Neural cell (in vitro differentiated cells): ENCODE measurements around the gene TMEM63B. TPM values are rescaled to one million over a fixed set of nuclear protein-coding genes. Genes with fewer than 3 reads are reported as not detected.

Experiments used
- H2AFZ ChIP-seq: fragments of 200-600, 300-800 bp; sonication (generic), shearing (Covaris generic); 2 replicates; pipeline ENCODE4 v1.6.0; 2014; ENCODE audit warnings: low read depth, mild to moderate bottlenecking, antibody characterized with exemption, low read length, moderate library complexity
- H3F3A ChIP-seq: fragments of 200-600 bp; shearing (Covaris generic); 2 replicates; pipeline ENCODE4 v1.6.1; 2016; ENCODE audit warnings: mild to moderate bottlenecking, moderate library complexity, mixed read lengths, antibody characterized with exemption, low read length; ENCODE audit not compliant: insufficient read depth, poor library complexity, severe bottlenecking
- H3K27ac ChIP-seq: fragments of 200-600, 300-800 bp; sonication (generic), shearing (Covaris generic); 2 replicates; pipeline ENCODE4 v1.5.1; 2014; ENCODE audit warnings: mild to moderate bottlenecking, low read length, moderate library complexity
- H3K27me3 ChIP-seq: fragments of 300-800, 200-600 bp; sonication (generic), shearing (Covaris generic); 2 replicates; pipeline ENCODE4 v1.6.0; 2014; ENCODE audit warnings: mild to moderate bottlenecking, low read depth, low read length, moderate library complexity; ENCODE audit not compliant: insufficient read depth
- H3K36me3 ChIP-seq: fragments of 300-800, 200-600 bp; sonication (generic), shearing (Covaris generic); 2 replicates; pipeline ENCODE4 v1.5.1; 2014; ENCODE audit warnings: mild to moderate bottlenecking, antibody characterized with exemption, low read length, moderate library complexity; ENCODE audit not compliant: insufficient read depth
- H3K4me2 ChIP-seq: fragments of 300-800, 200-600 bp; sonication (generic), shearing (Covaris generic); 2 replicates; pipeline ENCODE4 v1.6.0; 2014; ENCODE audit warnings: mild to moderate bottlenecking, low read length
- H3K4me3 ChIP-seq: fragments of 300-800, 200-600 bp; sonication (generic), shearing (Covaris generic); 2 replicates; pipeline ENCODE4 v1.5.1; 2014; ENCODE audit warnings: mild to moderate bottlenecking, low read length, moderate library complexity
- H3K79me2 ChIP-seq: fragments of 200-600 bp; shearing (Covaris generic); replicated peaks from 2 replicates; pipeline ENCODE4 v1.6.0; 2014; ENCODE audit warnings: mild to moderate bottlenecking, low read length, moderate library complexity; ENCODE audit not compliant: insufficient read depth
- H3K9ac ChIP-seq: fragments of 300-800, 200-600 bp; sonication (generic), shearing (Covaris generic); 2 replicates; pipeline ENCODE4 v1.6.1; 2016; ENCODE audit warnings: mild to moderate bottlenecking, low read length, mixed read lengths
- H3K9me2 ChIP-seq: fragments of 200-600 bp; shearing (Covaris generic); 2 replicates; pipeline ENCODE4 v1.6.1; 2016; ENCODE audit warnings: mild to moderate bottlenecking, low read length, mixed read lengths; ENCODE audit not compliant: insufficient read depth
- H3K9me3 ChIP-seq: fragments of 200-600, 300-800 bp; sonication (generic), shearing (Covaris generic); 2 replicates; pipeline ENCODE4 v1.6.1; 2016; ENCODE audit warnings: mild to moderate bottlenecking, mixed run types, low read length, moderate library complexity, mixed read lengths
- H4K20me1 ChIP-seq: fragments of 200-600 bp; shearing (Covaris generic); 2 replicates; pipeline ENCODE4 v1.6.1; 2016; ENCODE audit warnings: mild to moderate bottlenecking, mixed run types; ENCODE audit not compliant: insufficient read depth
- CTCF ChIP-seq: fragments of 450-650 bp; IDR thresholded peaks from 2 replicates; pipeline ENCODE4 v1.5.1; 2014; ENCODE audit warnings: antibody characterized with exemption, mild to moderate bottlenecking, moderate library complexity; ENCODE audit not compliant: poor library complexity, severe bottlenecking
- EP300 ChIP-seq: fragments of 450-650 bp; conservative IDR thresholded peaks from 2 replicates; pipeline ENCODE4 v1.6.1; 2014; ENCODE audit warnings: antibody characterized with exemption, mild to moderate bottlenecking, moderate library complexity; ENCODE audit not compliant: poor library complexity, severe bottlenecking
- EZH2 ChIP-seq: fragments of 200-600, 300-800 bp; shearing (Covaris generic), sonication (generic); IDR thresholded peaks from 2 replicates; pipeline ENCODE4 v1.6.1; 2014; ENCODE audit warnings: antibody characterized with exemption, low read length, borderline replicate concordance, mild to moderate bottlenecking; ENCODE audit not compliant: insufficient read depth, poor library complexity, severe bottlenecking
- MXI1 ChIP-seq: fragments of 450-650 bp; conservative IDR thresholded peaks from 2 replicates; pipeline ENCODE4 v1.6.1; 2014; ENCODE audit warnings: antibody characterized with exemption, mild to moderate bottlenecking; ENCODE audit not compliant: poor library complexity, severe bottlenecking
- POLR2AphosphoS5 ChIP-seq: IDR thresholded peaks from 2 replicates; pipeline ENCODE4 v1.6.1; 2012
- RAD21 ChIP-seq: fragments of 450-650 bp; conservative IDR thresholded peaks from 2 replicates; pipeline ENCODE4 v1.6.1; 2014; ENCODE audit warnings: antibody characterized with exemption, mild to moderate bottlenecking, moderate library complexity
- REST ChIP-seq: IDR thresholded peaks from 2 replicates; pipeline ENCODE4 v1.6.1; 2012; ENCODE audit warnings: borderline replicate concordance
- SMC3 ChIP-seq: fragments of 450-650 bp; conservative IDR thresholded peaks from 2 replicates; pipeline ENCODE4 v1.6.1; 2014; ENCODE audit warnings: antibody characterized with exemption, mild to moderate bottlenecking, moderate library complexity; ENCODE audit not compliant: poor library complexity
- TAF1 ChIP-seq: IDR thresholded peaks from 2 replicates; pipeline ENCODE4 v1.6.1; 2012; ENCODE audit warnings: low read depth
- polyA plus RNA-seq: library from polyadenylated mRNA; depleted of rRNA; stranded (reverse); fragments of >200 nt; gene quantifications from 2 replicates; pipeline ENCODE4 v1.2.3, GENCODE V29; 2014

Gene TMEM63B
- polyA plus RNA-seq, 1 donor from 2014 or later: 49.9 TPM

- no peak overlapping the region for H2AFZ ChIP-seq
- no peak overlapping the region for H3K4me3 ChIP-seq
Measured at GRCh38 chr6:44179648-44180047, 52.3 kb downstream of the TMEM63B start.

GRCh38 chr6:44180406-44180805, 53.1 kb downstream of the TMEM63B start:
- no peak for TF ChIP-seq POLR2AphosphoS5
- TF ChIP-seq MXI1: no peak
- TF ChIP-seq EZH2: no peak
- TF ChIP-seq TAF1: no peak
- no peak for TF ChIP-seq SMC3
- TF ChIP-seq CTCF: no peak
- TF ChIP-seq RAD21: no peak
- TF ChIP-seq REST: no peak
- no peaks in the 10 kb centered on the region for H3K9me3 ChIP-seq

More at GRCh38 chr6:44179648-44180047, 52.3 kb downstream of the TMEM63B start:
- Histone ChIP-seq H3K36me3 (no peaks in the 10 kb centered on the region), H3K27me3 (no peaks in the 10 kb centered on the region), H3K79me2 (no peaks in the 10 kb centered on the region), H3K9me3 (no peaks in the 10 kb centered on the region), H3F3A (no peaks in the 10 kb centered on the region), H3K9ac (no peak overlapping the region), H4K20me1 (no peaks in the 10 kb centered on the region), H3K27ac (no peak overlapping the region), H3K9me2 (no peaks in the 10 kb centered on the region), H3K4me2 (no peak overlapping the region)
- TF ChIP-seq POLR2AphosphoS5 (no peak), MXI1 (no peak), TAF1 (no peak), SMC3 (no peak), EZH2 (no peak)

GRCh38 chr6:44180886-44181285, 53.5 kb downstream of the TMEM63B start:
- H3K27ac ChIP-seq: no peak overlapping the region
- H4K20me1 ChIP-seq: no peaks in the 10 kb centered on the region
- no peaks in the 10 kb centered on the region for H3K9me3 ChIP-seq
- H3K4me2 ChIP-seq: no peak overlapping the region
- H3K36me3 ChIP-seq: no peaks in the 10 kb centered on the region
- H3K9me2 ChIP-seq: no peaks in the 10 kb centered on the region
- H3K79me2 ChIP-seq: no peaks in the 10 kb centered on the region
- no peaks in the 10 kb centered on the region for H3K27me3 ChIP-seq
- no peak overlapping the region for H3K4me3 ChIP-seq
- TF ChIP-seq CTCF (no peak), RAD21 (no peak), EP300 (no peak), MXI1 (no peak), POLR2AphosphoS5 (no peak), SMC3 (no peak), EZH2 (no peak), REST (no peak), TAF1 (no peak)
- no peak overlapping the region for H3K9ac ChIP-seq
- no peak overlapping the region for H2AFZ ChIP-seq
- H3F3A ChIP-seq: no peaks in the 10 kb centered on the region

More at GRCh38 chr6:44180406-44180805, 53.1 kb downstream of the TMEM63B start:
- Histone ChIP-seq H3K4me3 (no peak overlapping the region), H3K27me3 (no peaks in the 10 kb centered on the region), H4K20me1 (no peaks in the 10 kb centered on the region), H3K79me2 (no peaks in the 10 kb centered on the region), H3K9me2 (no peaks in the 10 kb centered on the region), H3F3A (no peaks in the 10 kb centered on the region), H2AFZ (no peak overlapping the region), H3K27ac (no peak overlapping the region), H3K9ac (no peak overlapping the region), H3K4me2 (no peak overlapping the region), H3K36me3 (no peaks in the 10 kb centered on the region)
